Activated CD4-positive, alpha-beta T cell treated with anti-CD3 and anti-CD28 coated beads, Interleukin-2, amount 10 ng/mL, durations not matched to agents 24 days and 14 days (primary cell): ENCODE data around the gene CCDC107. TPM values are rescaled to one million over a fixed set of nuclear protein-coding genes. Genes with fewer than 3 reads are reported as not detected.

Experiments
- DNase-seq: peaks from one replicate; pipeline ENCODE4 v3.0.0; 2022
- H3K27ac Mint-ChIP-seq: one replicate; pipeline ENCODE4 v1.8.0; 2022; ENCODE audit warnings: mild to moderate bottlenecking, mixed read lengths
- H3K27me3 Mint-ChIP-seq: one replicate; pipeline ENCODE4 v1.8.0; 2022; ENCODE audit warnings: mixed read lengths
- H3K36me3 Mint-ChIP-seq: one replicate; pipeline ENCODE4 v1.8.0; 2022; ENCODE audit warnings: low read depth, mild to moderate bottlenecking, mixed read lengths
- H3K4me1 Mint-ChIP-seq: one replicate; pipeline ENCODE4 v1.8.0; 2021; ENCODE audit warnings: mixed read lengths
- H3K4me3 Mint-ChIP-seq: one replicate; pipeline ENCODE4 v1.8.0; 2022; ENCODE audit warnings: mild to moderate bottlenecking, moderate library complexity, mixed read lengths
- H3K9me3 Mint-ChIP-seq: one replicate; pipeline ENCODE4 v1.8.0; 2021; ENCODE audit warnings: mixed read lengths
- intact Hi-C: fragments of 100-400 bp; cut with micrococcal nuclease; formaldehyde crosslinking; loops from one replicate; pipeline ENCODE4 v1.15.1; 2023
- total RNA-seq: library from RNA; stranded (reverse); gene quantifications from 2 replicates; pipeline ENCODE4 v1.2.3, GENCODE V29; 2022

Gene CCDC107
- total RNA-seq, 1 donor from 2014 or later, result 21.8 TPM

GRCh38 chr9:35700031-35700430 is 41.9 kb downstream of the CCDC107 start:
- H3K4me1 Mint-ChIP-seq, result peaks cover 2% of the 10 kb centered on the region
- H3K36me3 Mint-ChIP-seq, result peaks cover 45% of the 10 kb centered on the region
- H3K27ac Mint-ChIP-seq, result no peak overlapping the region
- intact Hi-C loops, result no loop called here
- no peaks in the 10 kb centered on the region for H3K27me3 Mint-ChIP-seq
- DNase-seq, result no peak
- no peak overlapping the region for H3K4me3 Mint-ChIP-seq
- H3K9me3 Mint-ChIP-seq, result no peaks in the 10 kb centered on the region

- H3K4me1 Mint-ChIP-seq, result peaks cover 2% of the 10 kb centered on the region
- DNase-seq, result no peak
Measured at GRCh38 chr9:35700942-35701341, 42.9 kb downstream of the CCDC107 start.

GRCh38 chr9:35702696-35703095 is 44.6 kb downstream of the CCDC107 start:
- intact Hi-C loops, result no loop called here
- no peak for DNase-seq
- peaks cover 53% of the 10 kb centered on the region for H3K36me3 Mint-ChIP-seq
- no peaks in the 10 kb centered on the region for H3K4me1 Mint-ChIP-seq
- H3K27me3 Mint-ChIP-seq, result no peaks in the 10 kb centered on the region
- no peak overlapping the region for H3K4me3 Mint-ChIP-seq
- H3K9me3 Mint-ChIP-seq, result no peaks in the 10 kb centered on the region
- no peak overlapping the region for H3K27ac Mint-ChIP-seq

More at GRCh38 chr9:35700942-35701341, 42.9 kb downstream of the CCDC107 start:
- H3K27ac Mint-ChIP-seq, result no peak overlapping the region
- no peak overlapping the region for H3K4me3 Mint-ChIP-seq
- intact Hi-C loops, result no loop called here
- no peaks in the 10 kb centered on the region for H3K9me3 Mint-ChIP-seq
- no peaks in the 10 kb centered on the region for H3K27me3 Mint-ChIP-seq
- H3K36me3 Mint-ChIP-seq, result peaks cover 50% of the 10 kb centered on the region

GRCh38 chr9:35703906-35704672 is 46.0 kb downstream of the CCDC107 start:
- intact Hi-C loops, result no loop called here
- H3K36me3 Mint-ChIP-seq, result peaks cover 58% of the 10 kb centered on the region
- H3K4me1 Mint-ChIP-seq, result no peaks in the 10 kb centered on the region
- H3K4me3 Mint-ChIP-seq, result no peak overlapping the region
- H3K9me3 Mint-ChIP-seq, result no peaks in the 10 kb centered on the region
- H3K27ac Mint-ChIP-seq, result no peak overlapping the region
- DNase-seq, result no peak
- no peaks in the 10 kb centered on the region for H3K27me3 Mint-ChIP-seq

- Mint-ChIP-seq H3K36me3 (peaks cover 64% of the 10 kb centered on the region), H3K9me3 (no peaks in the 10 kb centered on the region)
- DNase-seq, result no peak
Measured at GRCh38 chr9:35705372-35705771, 47.3 kb downstream of the CCDC107 start.

GRCh38 chr9:35705836-35706430 is 47.8 kb downstream of the CCDC107 start:
- intact Hi-C loops, result no loop called here
- peaks cover 69% of the 10 kb centered on the region for H3K36me3 Mint-ChIP-seq
- H3K4me1 Mint-ChIP-seq, result no peaks in the 10 kb centered on the region
- H3K27ac Mint-ChIP-seq, result no peak overlapping the region
- no peaks in the 10 kb centered on the region for H3K27me3 Mint-ChIP-seq
- no peak overlapping the region for H3K4me3 Mint-ChIP-seq
- no peaks in the 10 kb centered on the region for H3K9me3 Mint-ChIP-seq
- DNase-seq, result no peak

More at GRCh38 chr9:35705372-35705771, 47.3 kb downstream of the CCDC107 start:
- intact Hi-C loops, result no loop called here
- Mint-ChIP-seq H3K4me3 (no peak overlapping the region), H3K27me3 (no peaks in the 10 kb centered on the region), H3K4me1 (no peaks in the 10 kb centered on the region), H3K27ac (no peak overlapping the region)

- DNase-seq, result no peak
- peaks cover 79% of the 10 kb centered on the region for H3K36me3 Mint-ChIP-seq
- H3K27ac Mint-ChIP-seq, result no peak overlapping the region
- no peaks in the 10 kb centered on the region for H3K27me3 Mint-ChIP-seq
- intact Hi-C loops, result no loop called here
- no peak overlapping the region for H3K4me3 Mint-ChIP-seq
- peaks cover 1% of the 10 kb centered on the region for H3K4me1 Mint-ChIP-seq
- H3K9me3 Mint-ChIP-seq, result no peaks in the 10 kb centered on the region
Measured at GRCh38 chr9:35706951-35707350, 48.9 kb downstream of the CCDC107 start.

GRCh38 chr9:35708146-35708545 is 50.1 kb downstream of the CCDC107 start:
- intact Hi-C loops, result no loop called here
- H3K4me3 Mint-ChIP-seq, result no peak overlapping the region
- no peaks in the 10 kb centered on the region for H3K27me3 Mint-ChIP-seq
- H3K36me3 Mint-ChIP-seq, result peaks cover 82% of the 10 kb centered on the region
- no peaks in the 10 kb centered on the region for H3K9me3 Mint-ChIP-seq
- DNase-seq, result no peak
- H3K27ac Mint-ChIP-seq, result no peak overlapping the region
- peaks cover 4% of the 10 kb centered on the region for H3K4me1 Mint-ChIP-seq

GRCh38 chr9:35710818-35711500 is 52.9 kb downstream of the CCDC107 start:
- Mint-ChIP-seq H3K36me3 (peaks cover 87% of the 10 kb centered on the region), H3K27me3 (no peaks in the 10 kb centered on the region), H3K4me3 (no peak overlapping the region), H3K27ac (no peak overlapping the region), H3K9me3 (no peaks in the 10 kb centered on the region), H3K4me1 (peaks cover 4% of the 10 kb centered on the region)
- DNase-seq, result no peak
- intact Hi-C loops, result no loop called here

Other genes with a start within 250 kb of the CCDC107 start
- 6.9 and 7.9 TPM in 2 replicates for gene RUSC2, start 168.2 kb upstream of the CCDC107 start, total RNA-seq
- 48.7 and 52.9 TPM in 2 replicates for gene TESK1, start 53.0 kb upstream of the CCDC107 start, total RNA-seq
- gene CD72, start 39.9 kb upstream of the CCDC107 start, total RNA-seq, result 8.1 and 9.0 TPM in 2 replicates
- gene SIT1, start 7.4 kb upstream of the CCDC107 start, total RNA-seq, result 80.4 and 81.8 TPM in 2 replicates
- gene RMRP, start 273 bp upstream of the CCDC107 start, total RNA-seq, result 5,949 and 6,301 TPM in 2 replicates
- gene ARHGEF39, start 6.9 kb downstream of the CCDC107 start, total RNA-seq, result 9.9 and 10.8 TPM in 2 replicates
- 0.52 and 0.82 TPM in 2 replicates for gene CA9, start 15.6 kb downstream of the CCDC107 start, total RNA-seq
- 3.6 and 3.8 TPM in 2 replicates for gene TPM2, start 31.6 kb downstream of the CCDC107 start, total RNA-seq
- 220 and 243 TPM in 2 replicates for gene TLN1, start 73.9 kb downstream of the CCDC107 start, total RNA-seq
- 27.0 and 27.6 TPM in 2 replicates for gene CREB3, start 74.4 kb downstream of the CCDC107 start, total RNA-seq
- 46.7 and 50.1 TPM in 2 replicates for gene GBA2, start 90.9 kb downstream of the CCDC107 start, total RNA-seq
- 16.3 and 16.7 TPM in 2 replicates for gene RGP1, start 91.0 kb downstream of the CCDC107 start, total RNA-seq
- 0.88 TPM in 1 of 2 replicates, not detected in the other for gene MSMP, start 96.0 kb downstream of the CCDC107 start, total RNA-seq
- gene NPR2, start 133.3 kb downstream of the CCDC107 start, total RNA-seq, result 11.3 and 15.4 TPM in 2 replicates
- gene SPAG8, start 154.0 kb downstream of the CCDC107 start, total RNA-seq, result 0.21 and 0.52 TPM in 2 replicates
- gene HINT2, start 156.8 kb downstream of the CCDC107 start, total RNA-seq, result 42.3 and 42.5 TPM in 2 replicates
- gene FAM221B, start 170.4 kb downstream of the CCDC107 start, total RNA-seq, result not detected in 2 replicates
- gene TMEM8B, start 170.9 kb downstream of the CCDC107 start, total RNA-seq, result 2.0 and 2.3 TPM in 2 replicates
- not detected in 2 replicates for gene OR13J1, start 212.1 kb downstream of the CCDC107 start, total RNA-seq
- not detected in 2 replicates for gene HRCT1, start 247.9 kb downstream of the CCDC107 start, total RNA-seq